Measurements from ENCODE around the gene CLUH. TPM values are rescaled to one million over a fixed set of nuclear protein-coding genes. Genes with fewer than 3 reads are reported as not detected.

Gene CLUH
- total RNA-seq, 1 experiment from 2014 or later = 80.4 TPM

DNA sequence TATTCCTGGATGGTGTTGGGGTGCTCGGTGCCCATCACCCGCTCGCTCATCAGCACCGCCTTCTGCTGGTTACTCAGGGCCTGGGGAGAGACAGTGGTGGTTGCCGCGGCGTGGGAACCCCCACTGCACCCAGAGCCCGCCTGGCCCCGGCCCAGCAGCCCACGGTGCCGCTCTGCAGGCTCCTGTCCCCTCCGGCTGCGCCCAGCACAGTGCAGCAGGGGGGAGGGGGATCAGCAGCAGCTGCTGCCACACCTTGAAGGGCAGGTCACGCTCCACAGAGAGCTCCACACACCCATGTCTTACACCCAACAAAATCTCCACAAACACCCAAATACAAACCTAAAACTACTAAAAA lies 18.8 kb downstream of the CLUH start:
- intact Hi-C loops (cut with micrococcal nuclease) = no loop called here
- Mint-ChIP-seq H3K27ac (ENCODE audit: low read depth, unreplicated experiment) (no peak overlapping the region), H3K36me3 (ENCODE audit: insufficient read depth, unreplicated experiment) (peaks cover 63% of the 10 kb centered on the region), H3K9me3 (ENCODE audit: unreplicated experiment) (no peaks in the 10 kb centered on the region), H3K4me3 (ENCODE audit: unreplicated experiment) (no peak overlapping the region), H3K4me1 (ENCODE audit: insufficient read depth, unreplicated experiment) (no peaks in the 10 kb centered on the region), H3K27me3 (ENCODE audit: insufficient read depth, unreplicated experiment) (no peaks in the 10 kb centered on the region)
- ChIA-PET POLR2A (interaction anchor here (0.6 to 1.4 kb wide), 3 partner anchors 9 to 20 kb away, joined by 3 read pairs; no protein-coding TSS in a partner anchor), CTCF (no interaction called here)
- DNase-seq (ENCODE audit: unreplicated experiment) = no peak
- no TSS peak for BruUV-seq (replicated peaks)
- TF ChIP-seq, protein P1, sequence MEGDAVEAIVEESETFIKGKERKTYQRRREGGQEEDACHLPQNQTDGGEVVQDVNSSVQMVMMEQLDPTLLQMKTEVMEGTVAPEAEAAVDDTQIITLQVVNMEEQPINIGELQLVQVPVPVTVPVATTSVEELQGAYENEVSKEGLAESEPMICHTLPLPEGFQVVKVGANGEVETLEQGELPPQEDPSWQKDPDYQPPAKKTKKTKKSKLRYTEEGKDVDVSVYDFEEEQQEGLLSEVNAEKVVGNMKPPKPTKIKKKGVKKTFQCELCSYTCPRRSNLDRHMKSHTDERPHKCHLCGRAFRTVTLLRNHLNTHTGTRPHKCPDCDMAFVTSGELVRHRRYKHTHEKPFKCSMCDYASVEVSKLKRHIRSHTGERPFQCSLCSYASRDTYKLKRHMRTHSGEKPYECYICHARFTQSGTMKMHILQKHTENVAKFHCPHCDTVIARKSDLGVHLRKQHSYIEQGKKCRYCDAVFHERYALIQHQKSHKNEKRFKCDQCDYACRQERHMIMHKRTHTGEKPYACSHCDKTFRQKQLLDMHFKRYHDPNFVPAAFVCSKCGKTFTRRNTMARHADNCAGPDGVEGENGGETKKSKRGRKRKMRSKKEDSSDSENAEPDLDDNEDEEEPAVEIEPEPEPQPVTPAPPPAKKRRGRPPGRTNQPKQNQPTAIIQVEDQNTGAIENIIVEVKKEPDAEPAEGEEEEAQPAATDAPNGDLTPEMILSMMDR (IDR thresholded peaks at IDR 0.05; ENCODE audit: unreplicated experiment) = no peak

DNA sequence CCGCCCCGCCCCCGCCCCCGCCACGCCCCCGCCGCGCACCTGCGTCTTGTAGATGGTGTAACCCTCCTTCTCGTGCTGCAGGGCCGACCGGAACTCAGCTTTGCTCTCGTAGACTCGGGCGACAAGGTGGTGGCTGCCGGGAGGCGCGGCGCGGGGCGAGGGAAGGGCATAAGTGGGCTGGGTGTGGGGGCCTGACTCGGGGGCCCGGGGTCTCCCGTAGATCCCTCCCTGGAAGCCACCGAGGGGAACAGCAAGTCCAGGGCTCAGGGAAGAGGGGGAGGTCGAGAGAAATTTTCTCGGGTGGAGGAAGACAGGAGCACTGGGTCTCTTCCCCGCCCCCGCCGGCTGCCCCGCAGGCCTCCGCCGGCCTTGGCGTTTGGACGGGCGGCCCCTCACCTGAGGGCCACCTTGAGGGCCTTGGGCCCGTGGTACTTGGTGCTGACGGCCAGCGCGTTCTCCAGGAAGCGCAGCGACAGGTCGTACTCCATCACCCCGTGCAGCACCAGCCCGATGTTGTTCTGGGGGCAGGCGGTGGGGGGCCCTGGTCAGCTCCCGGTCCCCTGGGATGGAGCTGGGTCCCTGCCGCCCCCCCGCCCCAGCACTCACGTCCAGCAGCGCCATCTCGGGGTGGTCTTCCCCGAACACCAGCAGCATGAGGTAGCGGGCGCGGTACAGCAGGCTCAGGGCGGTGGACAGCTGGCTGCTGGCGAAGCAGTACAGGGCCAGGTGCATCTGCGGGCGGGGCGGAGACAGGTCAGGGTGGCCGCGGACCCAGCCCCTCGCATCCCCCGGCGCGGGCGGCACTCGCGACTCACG lies 19.4 kb downstream of the CLUH start:
- H3K4me3 Mint-ChIP-seq (ENCODE audit: unreplicated experiment) = no peak overlapping the region
- no TSS peak for BruUV-seq (replicated peaks)
- H3K36me3 Mint-ChIP-seq (ENCODE audit: insufficient read depth, unreplicated experiment) = peaks cover 65% of the 10 kb centered on the region

DNA sequence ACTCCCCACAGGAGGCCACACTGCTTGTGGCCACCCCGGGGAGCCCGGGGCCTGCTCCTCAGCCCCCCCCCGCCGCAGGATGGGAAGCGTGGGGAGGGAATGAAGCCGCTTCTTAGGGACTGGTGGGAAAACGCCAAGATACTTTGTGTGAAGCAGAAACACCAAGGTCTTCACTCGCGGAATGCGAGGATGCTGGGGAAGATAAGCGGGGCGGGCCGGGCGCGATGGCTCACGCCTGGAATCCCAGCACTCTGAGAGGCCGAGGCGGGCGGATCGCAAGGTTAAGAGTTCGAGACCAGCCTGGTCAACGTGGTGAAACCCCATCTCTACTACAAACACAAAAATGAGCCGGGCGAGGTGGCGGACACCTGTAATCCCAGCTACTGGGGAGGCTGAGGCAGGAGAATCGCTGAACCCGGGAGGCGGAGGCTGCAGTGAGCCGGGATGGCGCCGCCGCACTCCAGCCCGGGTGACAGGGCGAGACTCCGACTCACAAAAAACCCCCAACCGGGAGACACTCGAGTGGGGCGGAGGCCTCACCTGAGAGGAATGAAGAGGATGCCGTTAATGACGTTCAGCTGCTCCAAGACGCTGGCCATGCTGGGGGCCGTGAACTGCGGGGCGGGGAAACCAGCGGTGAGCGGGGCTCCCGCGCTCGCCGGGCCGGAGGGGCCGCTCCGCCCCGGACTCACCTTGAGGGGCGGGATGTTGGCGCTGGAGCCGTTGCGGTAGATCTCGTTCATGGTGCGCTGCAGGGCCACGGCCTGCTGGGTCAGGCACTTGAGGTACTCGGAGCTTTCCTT lies 20.3 kb downstream of the CLUH start:
- no peak for DNase-seq (ENCODE audit: unreplicated experiment)
- Mint-ChIP-seq H3K4me1 (ENCODE audit: insufficient read depth, unreplicated experiment) (no peaks in the 10 kb centered on the region), H3K27me3 (ENCODE audit: insufficient read depth, unreplicated experiment) (no peaks in the 10 kb centered on the region), H3K36me3 (ENCODE audit: insufficient read depth, unreplicated experiment) (peaks cover 74% of the 10 kb centered on the region), H3K27ac (ENCODE audit: low read depth, unreplicated experiment) (no peak overlapping the region), H3K4me3 (ENCODE audit: unreplicated experiment) (no peak overlapping the region), H3K9me3 (ENCODE audit: unreplicated experiment) (no peaks in the 10 kb centered on the region)
- TF ChIP-seq, protein P1 (IDR thresholded peaks at IDR 0.05; ENCODE audit: unreplicated experiment) = no peak
- ChIA-PET POLR2A (no interaction called here), CTCF (no interaction called here)
- intact Hi-C loops (cut with micrococcal nuclease) = no loop called here
- BruUV-seq (replicated peaks) = no TSS peak

More for the DNA sequence above, 19.4 kb downstream of the CLUH start:
- intact Hi-C loops (cut with micrococcal nuclease) = no loop called here
- no peaks in the 10 kb centered on the region for H3K4me1 Mint-ChIP-seq (ENCODE audit: insufficient read depth, unreplicated experiment)
- TF ChIP-seq, protein P1 (IDR thresholded peaks at IDR 0.05; ENCODE audit: unreplicated experiment) = no peak
- no peaks in the 10 kb centered on the region for H3K27me3 Mint-ChIP-seq (ENCODE audit: insufficient read depth, unreplicated experiment)
- no peak for DNase-seq (ENCODE audit: unreplicated experiment)
- H3K27ac Mint-ChIP-seq (ENCODE audit: low read depth, unreplicated experiment) = no peak overlapping the region
- CTCF ChIA-PET = interaction anchor here (0.5 kb wide), 1 partner anchor 276 kb away, joined by 3 read pairs; no protein-coding TSS in a partner anchor
- POLR2A ChIA-PET = no interaction called here
- H3K9me3 Mint-ChIP-seq (ENCODE audit: unreplicated experiment) = no peaks in the 10 kb centered on the region
